Measurements from ENCODE around the gene MRPS22.

MRPS22 gene

DNA sequence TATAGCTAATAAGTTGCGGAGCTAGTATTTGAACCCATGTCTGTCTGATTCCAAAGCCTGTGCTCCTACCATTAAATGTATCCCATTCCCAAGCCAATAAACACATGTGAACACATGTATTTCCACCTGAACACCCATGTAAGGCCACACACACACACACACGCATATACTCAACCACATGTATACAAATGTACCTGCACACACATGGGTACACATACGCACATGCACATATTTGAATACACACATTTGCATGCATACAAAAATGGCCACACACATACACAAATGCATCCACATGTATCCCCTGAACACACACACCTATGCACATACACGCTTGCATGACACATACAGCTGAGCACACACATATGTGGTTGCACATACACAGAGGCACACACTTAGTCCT, 5.4 kb upstream of the MRPS22 start:
- no peak overlapping the region for H3K4me3 ChIP-seq (ENCODE audit: low read depth, low read length)
- TF ChIP-seq, protein P1, sequence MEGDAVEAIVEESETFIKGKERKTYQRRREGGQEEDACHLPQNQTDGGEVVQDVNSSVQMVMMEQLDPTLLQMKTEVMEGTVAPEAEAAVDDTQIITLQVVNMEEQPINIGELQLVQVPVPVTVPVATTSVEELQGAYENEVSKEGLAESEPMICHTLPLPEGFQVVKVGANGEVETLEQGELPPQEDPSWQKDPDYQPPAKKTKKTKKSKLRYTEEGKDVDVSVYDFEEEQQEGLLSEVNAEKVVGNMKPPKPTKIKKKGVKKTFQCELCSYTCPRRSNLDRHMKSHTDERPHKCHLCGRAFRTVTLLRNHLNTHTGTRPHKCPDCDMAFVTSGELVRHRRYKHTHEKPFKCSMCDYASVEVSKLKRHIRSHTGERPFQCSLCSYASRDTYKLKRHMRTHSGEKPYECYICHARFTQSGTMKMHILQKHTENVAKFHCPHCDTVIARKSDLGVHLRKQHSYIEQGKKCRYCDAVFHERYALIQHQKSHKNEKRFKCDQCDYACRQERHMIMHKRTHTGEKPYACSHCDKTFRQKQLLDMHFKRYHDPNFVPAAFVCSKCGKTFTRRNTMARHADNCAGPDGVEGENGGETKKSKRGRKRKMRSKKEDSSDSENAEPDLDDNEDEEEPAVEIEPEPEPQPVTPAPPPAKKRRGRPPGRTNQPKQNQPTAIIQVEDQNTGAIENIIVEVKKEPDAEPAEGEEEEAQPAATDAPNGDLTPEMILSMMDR (IDR thresholded peaks at IDR 0.05; ENCODE audit: low read depth, low read length): no peak
- no peaks in the 10 kb centered on the region for H3K9me3 ChIP-seq
- DNase-seq: no peak
- peaks cover 8% of the 10 kb centered on the region; the same call in 1 of the 2 replicates for H3K27me3 ChIP-seq
- no peaks in the 10 kb centered on the region for H3K36me3 ChIP-seq
- peaks cover 5% of the 10 kb centered on the region; the same call in 1 of the 2 replicates for H3K4me1 ChIP-seq

DNA sequence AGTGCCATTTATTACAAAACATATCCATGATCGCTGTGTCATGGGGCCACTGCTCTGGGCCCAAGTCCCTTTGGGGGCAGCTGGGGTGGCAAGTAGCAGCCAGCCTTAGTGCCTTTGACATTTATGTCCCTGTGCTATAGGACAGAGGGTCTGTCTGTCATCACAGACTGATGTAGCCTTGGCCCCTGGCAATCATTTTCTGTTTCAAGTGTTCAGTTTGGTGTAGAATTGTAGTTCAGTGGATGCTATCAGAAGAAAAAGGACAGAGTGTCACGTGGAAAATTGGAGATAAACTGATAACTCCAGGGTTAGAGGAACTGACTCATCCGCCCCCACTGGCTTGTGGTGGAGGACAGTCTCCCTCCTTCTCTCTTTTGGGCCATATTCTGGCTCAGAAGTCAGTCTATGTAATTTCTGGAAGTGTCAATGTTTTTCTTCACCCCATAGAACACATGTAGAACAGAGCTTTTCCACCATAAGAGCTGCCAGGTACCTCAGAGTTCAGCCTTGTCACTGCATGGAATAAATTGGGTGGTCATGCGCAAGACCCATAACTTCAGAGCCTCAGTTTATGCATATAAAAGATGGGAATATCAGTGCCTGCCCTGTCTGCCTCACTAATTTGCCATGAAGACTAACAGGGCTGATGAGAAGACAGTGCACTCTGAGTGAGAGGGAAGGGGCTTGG, 4.5 kb upstream of the MRPS22 start:
- Histone ChIP-seq H3K4me1 (peaks cover 5% of the 10 kb centered on the region; the same call in 1 of the 2 replicates), H3K36me3 (no peaks in the 10 kb centered on the region), H3K4me3 (ENCODE audit: low read depth, low read length) (no peak overlapping the region), H3K9me3 (no peaks in the 10 kb centered on the region), H3K27me3 (0 out of 2 replicates have a peak, but pooled peaks cover 3% of the 10 kb centered on the region)
- TF ChIP-seq, protein P1 (IDR thresholded peaks at IDR 0.05; ENCODE audit: low read depth, low read length): no peak
- no peak for DNase-seq

DNA sequence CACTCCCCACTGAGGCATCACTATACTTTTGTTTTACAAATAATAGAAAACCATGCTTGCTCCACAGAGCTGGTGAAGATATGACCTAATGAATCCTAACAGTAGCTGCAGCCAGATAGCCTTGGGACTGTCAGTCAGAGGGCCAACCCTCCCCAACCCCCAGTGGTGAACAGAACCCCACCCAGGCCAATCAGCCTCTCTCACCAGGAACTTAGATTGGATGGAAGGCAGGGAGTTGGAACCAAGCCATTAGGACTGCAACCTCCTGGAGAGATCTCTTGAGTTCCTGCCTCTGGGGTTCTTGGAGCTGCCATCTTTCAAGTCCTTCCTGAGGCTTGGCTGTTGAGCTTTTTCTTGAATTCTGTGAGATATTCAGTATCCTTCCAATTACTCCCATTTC, 3.0 kb upstream of the MRPS22 start:
- no peak for DNase-seq
- TF ChIP-seq, protein P1 (IDR thresholded peaks at IDR 0.05; ENCODE audit: low read depth, low read length): no peak
- Histone ChIP-seq H3K36me3 (no peaks in the 10 kb centered on the region), H3K9me3 (no peaks in the 10 kb centered on the region), H3K4me3 (ENCODE audit: low read depth, low read length) (no peak overlapping the region), H3K27me3 (0 out of 2 replicates have a peak, but pooled peaks cover 3% of the 10 kb centered on the region), H3K4me1 (peaks cover 5% of the 10 kb centered on the region; the same call in 1 of the 2 replicates)

DNA sequence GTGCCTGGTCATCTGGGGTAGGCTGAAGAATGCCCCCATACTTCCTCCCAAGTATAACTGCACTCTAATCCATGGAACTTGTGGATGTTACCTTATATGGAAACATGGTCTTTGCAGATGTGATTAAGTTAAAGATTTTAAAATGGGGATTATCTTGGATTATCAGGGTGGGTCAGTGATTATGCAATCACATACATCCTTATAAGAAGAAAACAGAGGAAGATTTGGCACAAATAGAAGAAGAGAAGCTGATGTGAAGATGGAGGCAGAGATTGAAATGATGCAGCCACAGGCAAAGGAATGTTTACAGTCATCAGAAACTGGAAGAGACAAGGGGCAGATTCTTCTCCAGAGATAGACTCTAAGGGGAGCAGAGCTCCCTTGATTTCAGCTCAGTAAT, 1.8 kb upstream of the MRPS22 start:
- Histone ChIP-seq H3K9me3 (no peaks in the 10 kb centered on the region), H3K4me3 (ENCODE audit: low read depth, low read length) (no peak overlapping the region), H3K27me3 (0 out of 2 replicates have a peak, but pooled peaks cover 1% of the 10 kb centered on the region), H3K36me3 (no peaks in the 10 kb centered on the region; the same call in 1 of the 2 replicates), H3K4me1 (peaks cover 5% of the 10 kb centered on the region; the same call in 1 of the 2 replicates)
- DNase-seq: no peak
- TF ChIP-seq, protein P1 (IDR thresholded peaks at IDR 0.05; ENCODE audit: low read depth, low read length): no peak

DNA sequence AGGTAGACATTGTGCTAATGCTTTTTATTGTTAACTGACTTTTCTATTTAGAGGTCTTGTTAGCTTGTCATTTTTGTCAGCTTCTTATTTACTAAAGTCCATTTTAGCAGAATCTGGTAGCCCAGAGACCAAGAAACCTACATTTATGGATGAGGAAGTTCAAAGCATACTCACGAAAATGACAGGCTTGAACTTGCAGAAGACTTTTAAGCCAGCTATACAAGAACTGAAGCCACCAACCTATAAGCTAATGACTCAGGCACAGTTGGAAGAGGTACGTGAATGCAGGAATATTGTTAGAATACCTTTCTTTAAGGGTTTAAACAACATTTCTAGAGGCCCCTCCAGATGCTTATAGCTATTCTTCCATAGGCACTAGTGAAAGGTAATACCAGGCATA, 3.0 kb downstream of the MRPS22 start:
- DNase-seq: no peak
- TF ChIP-seq, protein P1 (IDR thresholded peaks at IDR 0.05; ENCODE audit: low read depth, low read length): no peak
- Histone ChIP-seq H3K4me3 (ENCODE audit: low read depth, low read length) (no peak overlapping the region), H3K9me3 (no peaks in the 10 kb centered on the region), H3K27me3 (no peaks in the 10 kb centered on the region), H3K4me1 (no peaks in the 10 kb centered on the region), H3K36me3 (peaks cover 43% of the 10 kb centered on the region)

DNA sequence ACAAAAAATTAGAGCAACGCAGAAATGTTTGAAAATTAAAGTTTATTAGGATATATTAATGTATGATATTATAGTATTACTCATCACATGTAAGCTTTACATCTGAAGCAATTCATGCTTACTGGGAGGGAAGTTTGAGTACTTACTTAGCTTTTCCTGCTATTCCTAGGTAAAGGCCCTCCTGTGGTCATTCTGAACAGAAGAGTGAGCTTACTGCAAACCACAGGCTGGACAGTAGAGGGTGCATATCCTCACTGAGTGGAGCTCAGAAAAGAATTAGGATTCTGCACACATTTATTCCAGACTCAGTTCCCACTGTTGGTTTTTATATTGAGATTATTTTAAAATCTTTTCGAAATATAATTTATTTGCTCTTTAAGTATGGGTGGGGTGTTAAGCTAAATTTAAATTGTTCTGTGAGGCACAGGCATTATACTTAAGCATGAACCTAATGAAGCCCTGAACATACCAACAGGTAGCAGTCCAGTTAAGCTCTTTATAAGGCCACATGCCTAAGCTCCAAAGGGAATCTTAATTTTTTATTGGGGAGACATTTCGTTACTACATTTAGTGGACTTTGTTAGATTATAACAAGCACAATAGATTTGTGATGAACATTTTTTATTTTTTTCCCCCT, 10.2 kb downstream of the MRPS22 start:
- Histone ChIP-seq H3K9me3 (no peaks in the 10 kb centered on the region), H3K4me1 (0 out of 2 replicates have a peak, but pooled peaks cover 4% of the 10 kb centered on the region), H3K36me3 (peaks cover 88% of the 10 kb centered on the region), H3K27me3 (no peaks in the 10 kb centered on the region), H3K4me3 (ENCODE audit: low read depth, low read length) (no peak overlapping the region)
- TF ChIP-seq, protein P1 (IDR thresholded peaks at IDR 0.05; ENCODE audit: low read depth, low read length): peak; percentile 95
- peak; percentile 56 for DNase-seq
